Activated naive CD8-positive, alpha-beta T cell treated with anti-CD3 and anti-CD28 coated beads, Interleukin-2, amount 50 U/mL, for 24 hours (primary cell): Measurements from ENCODE around the gene THADA.
"Not testable (repeated sequence)": the region's sequence is repeated elsewhere in the genome, so short reads cannot be mapped to it uniquely, and the experiment has no call there.

Experiments
- ATAC-seq: fragments of 150-1000 bp; cut with Tn5 transposase; one replicate; pipeline ENCODE4 v1.10.0; 2021
- DNase-seq: peaks from one replicate; pipeline ENCODE4 v3.0.0; 2021
- H3K27ac Mint-ChIP-seq: one replicate; pipeline ENCODE4 v1.8.0; 2021; ENCODE audit warnings: mild to moderate bottlenecking, mixed read lengths
- H3K27me3 Mint-ChIP-seq: one replicate; pipeline ENCODE4 v1.8.0; 2021; ENCODE audit warnings: mixed read lengths
- H3K36me3 Mint-ChIP-seq: one replicate; pipeline ENCODE4 v1.8.0; 2021; ENCODE audit warnings: low read depth, mixed read lengths
- H3K4me1 Mint-ChIP-seq: one replicate; pipeline ENCODE4 v1.8.0; 2021; ENCODE audit warnings: mixed read lengths
- H3K4me3 Mint-ChIP-seq: one replicate; pipeline ENCODE4 v1.8.0; 2021; ENCODE audit warnings: mild to moderate bottlenecking, moderate library complexity, mixed read lengths
- H3K9me3 Mint-ChIP-seq: one replicate; pipeline ENCODE4 v1.8.0; 2021; ENCODE audit warnings: mixed read lengths

Gene THADA

GRCh38 chr2:43198263-43198662 lies 397.6 kb downstream of the THADA start:
- Mint-ChIP-seq H3K9me3 (no peaks in the 10 kb centered on the region), H3K36me3 (no peaks in the 10 kb centered on the region), H3K4me1 (peaks cover 49% of the 10 kb centered on the region), H3K4me3 (no peak overlapping the region), H3K27ac (no peak overlapping the region), H3K27me3 (no peaks in the 10 kb centered on the region)
- no peak for ATAC-seq
- DNase-seq = no peak

- DNase-seq (no peak), ATAC-seq (no peak)
- Mint-ChIP-seq H3K4me1 (peaks cover 56% of the 10 kb centered on the region), H3K36me3 (no peaks in the 10 kb centered on the region), H3K4me3 (no peak overlapping the region), H3K27ac (peak overlapping the region; percentile 80), H3K9me3 (no peaks in the 10 kb centered on the region), H3K27me3 (no peaks in the 10 kb centered on the region)
Measured at GRCh38 chr2:43197588-43197896, 398.3 kb downstream of the THADA start.

DNA sequence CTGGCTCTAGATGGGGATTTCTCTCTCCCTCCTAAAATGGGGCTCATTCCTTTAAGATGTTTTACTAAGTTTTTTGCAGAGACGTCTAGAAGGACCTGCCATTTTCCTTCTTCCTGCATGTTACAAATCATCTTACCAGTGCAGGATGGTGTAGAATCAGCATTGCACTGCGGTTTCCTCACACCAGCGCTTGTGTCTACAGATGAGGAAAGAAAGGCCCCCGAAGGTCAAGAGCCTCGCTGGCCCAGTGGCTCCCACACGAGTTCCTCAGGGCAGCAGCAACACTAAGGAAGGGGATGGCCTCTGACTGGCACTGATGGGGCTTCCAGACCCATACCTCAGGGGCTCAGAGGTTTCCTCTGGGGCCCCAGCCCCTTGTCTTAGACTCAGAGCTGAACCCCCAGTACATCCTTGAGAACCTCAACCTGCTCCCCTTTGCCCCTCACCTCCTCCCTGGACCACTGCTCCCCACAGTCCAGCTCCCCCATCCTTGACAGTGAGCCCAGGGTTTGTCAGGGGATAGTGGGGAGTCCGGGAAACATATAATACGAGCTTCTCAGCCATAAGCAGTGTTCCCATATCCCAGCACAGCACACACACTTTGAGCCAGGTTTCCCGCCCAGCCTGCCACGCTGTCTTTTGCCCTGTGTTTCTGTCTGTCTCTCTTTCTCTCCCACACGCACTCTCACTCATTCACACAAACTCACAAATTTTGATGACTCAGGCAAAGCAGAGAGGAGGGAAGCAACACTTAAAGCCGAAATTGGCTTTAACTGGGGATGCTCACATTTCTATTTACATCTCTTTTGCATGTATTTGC lies 398.9 kb downstream of the THADA start:
- DNase-seq = no peak
- no peak for ATAC-seq
- Mint-ChIP-seq H3K9me3 (no peaks in the 10 kb centered on the region), H3K4me3 (peak overlapping the region; percentile 17), H3K27ac (peak overlapping the region; percentile 80), H3K4me1 (peaks cover 58% of the 10 kb centered on the region), H3K27me3 (no peaks in the 10 kb centered on the region), H3K36me3 (no peaks in the 10 kb centered on the region)

- H3K27me3 Mint-ChIP-seq = no peaks in the 10 kb centered on the region
- H3K4me3 Mint-ChIP-seq = peak overlapping the region; percentile 75
- no peaks in the 10 kb centered on the region for H3K9me3 Mint-ChIP-seq
- no peak for DNase-seq
- H3K27ac Mint-ChIP-seq = peak overlapping the region; percentile 92
- peaks cover 63% of the 10 kb centered on the region for H3K4me1 Mint-ChIP-seq
- no peak for ATAC-seq
- no peaks in the 10 kb centered on the region for H3K36me3 Mint-ChIP-seq
Measured at GRCh38 chr2:43194121-43194869, 401.5 kb downstream of the THADA start.

- Mint-ChIP-seq H3K4me3 (peak overlapping the region; percentile 39), H3K9me3 (no peaks in the 10 kb centered on the region), H3K4me1 (peaks cover 62% of the 10 kb centered on the region), H3K36me3 (no peaks in the 10 kb centered on the region), H3K27me3 (no peaks in the 10 kb centered on the region), H3K27ac (peak overlapping the region; percentile 92)
- DNase-seq = no peak
- no peak for ATAC-seq
Measured at GRCh38 chr2:43193652-43194120, 402.2 kb downstream of the THADA start.

DNA sequence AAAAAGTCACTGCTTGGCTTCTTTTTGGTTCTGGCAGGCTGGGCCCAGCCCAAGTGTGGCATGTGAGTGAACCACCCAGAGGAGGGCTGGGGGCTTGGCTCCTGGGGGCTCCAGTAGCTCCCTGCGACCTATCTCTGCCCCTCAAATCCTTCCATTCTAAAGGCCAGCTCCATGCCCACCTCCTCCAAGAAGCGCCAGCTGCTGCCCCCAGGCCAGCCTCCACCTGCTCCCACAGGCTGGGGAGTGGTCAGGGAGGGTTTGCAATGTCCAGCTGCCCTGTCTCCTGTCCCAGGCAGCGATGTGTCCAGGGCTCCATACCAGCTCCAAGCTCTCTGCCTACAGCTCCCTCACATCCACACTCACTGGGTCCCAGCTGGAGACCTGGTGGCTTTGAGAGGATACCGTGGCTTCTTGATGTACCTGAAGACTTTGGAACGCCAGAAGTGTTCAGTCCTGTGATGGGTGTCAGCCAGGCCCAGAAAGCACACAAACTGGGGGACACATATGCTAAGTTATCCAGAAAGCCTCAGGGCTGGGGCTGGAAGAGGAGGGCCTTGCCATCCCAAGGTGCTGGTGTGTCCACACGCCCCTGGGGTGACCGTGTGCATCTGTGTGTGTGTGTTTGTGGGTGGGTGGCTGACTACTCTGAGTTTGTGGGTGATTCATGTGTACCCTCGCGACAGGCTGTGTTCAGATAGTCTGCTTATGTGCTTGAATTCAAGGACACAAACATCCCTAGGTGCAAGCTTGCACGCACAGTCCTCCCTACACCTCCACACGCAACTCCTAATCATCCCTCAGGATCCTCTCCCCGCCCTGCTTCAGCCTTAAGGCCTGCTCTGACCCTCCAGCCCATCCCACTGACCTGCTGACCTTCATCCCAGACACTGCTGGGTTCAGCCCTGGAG lies 402.8 kb downstream of the THADA start:
- Mint-ChIP-seq H3K4me3 (peak overlapping the region; percentile 39), H3K9me3 (no peaks in the 10 kb centered on the region), H3K27me3 (no peaks in the 10 kb centered on the region), H3K27ac (peak overlapping the region; percentile 92), H3K4me1 (peaks cover 59% of the 10 kb centered on the region), H3K36me3 (no peaks in the 10 kb centered on the region)
- no peak for DNase-seq
- ATAC-seq = no peak

- Mint-ChIP-seq H3K4me3 (no peak overlapping the region), H3K27me3 (no peaks in the 10 kb centered on the region), H3K4me1 (peaks cover 63% of the 10 kb centered on the region), H3K27ac (no peak overlapping the region), H3K36me3 (no peaks in the 10 kb centered on the region), H3K9me3 (no peaks in the 10 kb centered on the region)
- ATAC-seq (no peak), DNase-seq (no peak)
Measured at GRCh38 chr2:43191947-43192516, 403.8 kb downstream of the THADA start.

- H3K4me1 Mint-ChIP-seq = peaks cover 63% of the 10 kb centered on the region
- H3K9me3 Mint-ChIP-seq = no peaks in the 10 kb centered on the region
- no peaks in the 10 kb centered on the region for H3K27me3 Mint-ChIP-seq
- DNase-seq (no peak), ATAC-seq (no peak)
- H3K27ac Mint-ChIP-seq = no peak overlapping the region
- H3K4me3 Mint-ChIP-seq = no peak overlapping the region
- no peaks in the 10 kb centered on the region for H3K36me3 Mint-ChIP-seq
Measured at GRCh38 chr2:43190311-43191052, 405.4 kb downstream of the THADA start.

DNA sequence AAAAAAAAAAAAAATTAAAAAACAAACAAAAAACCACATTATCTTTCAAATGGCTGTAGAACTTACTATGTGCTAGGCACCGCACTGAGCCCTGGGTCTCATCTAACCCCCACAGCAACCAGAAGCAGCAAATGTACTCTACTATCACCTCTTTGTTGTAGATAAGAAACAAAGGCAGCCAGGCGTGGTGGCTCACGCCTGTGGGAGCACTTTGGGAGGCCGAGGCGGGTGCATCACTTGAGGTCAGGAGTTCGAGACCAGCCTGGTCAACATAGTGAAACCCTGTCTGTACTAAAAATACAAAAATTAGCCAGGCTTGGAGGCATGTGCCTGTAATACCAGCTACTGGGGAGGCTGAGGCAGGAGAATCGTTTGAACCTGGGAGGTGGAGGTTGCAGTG lies 406.0 kb downstream of the THADA start:
- not testable (repeated sequence) for H3K4me3 Mint-ChIP-seq, ATAC-seq, H3K36me3 Mint-ChIP-seq, H3K27me3 Mint-ChIP-seq, DNase-seq, H3K9me3 Mint-ChIP-seq, H3K27ac Mint-ChIP-seq
- peaks cover 64% of the 10 kb centered on the region for H3K4me1 Mint-ChIP-seq

- no peak for ATAC-seq
- H3K27ac Mint-ChIP-seq = peak overlapping the region; percentile 18
- H3K27me3 Mint-ChIP-seq = no peaks in the 10 kb centered on the region
- H3K9me3 Mint-ChIP-seq = no peaks in the 10 kb centered on the region
- peaks cover 64% of the 10 kb centered on the region for H3K4me1 Mint-ChIP-seq
- H3K4me3 Mint-ChIP-seq = no peak overlapping the region
- DNase-seq = no peak
- H3K36me3 Mint-ChIP-seq = no peaks in the 10 kb centered on the region
Measured at GRCh38 chr2:43188561-43189386, 407.1 kb downstream of the THADA start.

DNA sequence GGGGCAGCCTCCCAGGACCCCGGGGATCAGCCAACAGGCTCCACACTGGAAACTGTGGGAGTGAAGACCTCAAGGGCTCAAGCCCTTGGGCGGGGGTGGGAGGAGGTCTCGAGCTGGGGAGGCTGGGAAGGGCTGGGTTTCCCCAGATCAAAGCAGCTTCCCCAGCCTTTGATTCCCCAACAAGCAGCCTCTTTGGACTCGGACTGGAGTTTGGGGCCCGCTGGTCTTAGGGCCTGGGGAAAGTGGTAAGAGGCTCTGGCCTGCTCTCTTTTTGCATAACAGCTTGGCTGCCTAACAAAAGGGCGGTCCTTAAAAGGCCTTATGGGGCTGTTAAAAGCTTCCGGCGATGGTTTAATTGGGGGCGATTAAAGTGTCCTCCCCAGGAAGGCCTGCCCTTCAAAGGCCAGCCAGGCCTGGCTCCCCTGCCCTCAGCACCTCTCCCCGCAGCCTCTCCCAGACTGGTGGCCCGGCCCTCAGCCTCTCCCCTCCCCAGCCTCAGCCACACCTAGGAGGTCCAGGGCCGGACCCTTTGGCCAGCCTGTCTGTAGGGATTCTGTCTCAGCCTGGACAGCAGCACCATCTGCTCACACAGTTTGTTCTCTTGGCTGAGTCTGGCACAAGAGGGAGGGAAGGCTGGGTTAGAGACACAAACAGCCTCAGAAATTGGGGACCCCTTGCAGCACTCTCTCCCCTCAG lies 409.0 kb downstream of the THADA start:
- Mint-ChIP-seq H3K4me1 (peaks cover 50% of the 10 kb centered on the region), H3K36me3 (no peaks in the 10 kb centered on the region), H3K4me3 (no peak overlapping the region), H3K27me3 (no peaks in the 10 kb centered on the region), H3K9me3 (no peaks in the 10 kb centered on the region), H3K27ac (no peak overlapping the region)
- no peak for DNase-seq
- ATAC-seq = no peak

- Mint-ChIP-seq H3K4me3 (no peak overlapping the region), H3K27me3 (no peaks in the 10 kb centered on the region), H3K36me3 (no peaks in the 10 kb centered on the region), H3K4me1 (peaks cover 47% of the 10 kb centered on the region), H3K9me3 (no peaks in the 10 kb centered on the region), H3K27ac (no peak overlapping the region)
- ATAC-seq (no peak), DNase-seq (no peak)
Measured at GRCh38 chr2:43186321-43186678, 409.5 kb downstream of the THADA start.

DNA sequence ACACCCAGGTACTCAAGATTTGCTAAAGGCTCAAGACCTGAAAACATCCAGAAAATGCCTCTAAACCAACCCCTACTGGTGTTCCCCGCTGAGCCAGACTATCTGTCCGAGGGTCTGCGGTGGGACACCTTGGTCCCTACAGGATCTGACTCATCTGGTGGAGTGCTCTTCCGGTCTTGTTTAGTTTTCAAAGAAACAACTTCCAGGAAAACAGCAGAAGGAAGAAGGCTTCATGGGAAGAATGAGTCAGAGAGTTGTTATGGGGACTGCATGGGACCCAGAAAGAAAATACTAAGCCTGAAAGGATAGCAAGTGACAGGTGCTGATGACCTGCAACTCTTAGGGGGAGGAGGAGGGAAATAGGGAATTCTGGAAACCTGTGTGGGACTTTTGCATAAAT lies 410.7 kb downstream of the THADA start:
- H3K4me1 Mint-ChIP-seq = peaks cover 51% of the 10 kb centered on the region
- no peaks in the 10 kb centered on the region for H3K36me3 Mint-ChIP-seq
- DNase-seq = no peak
- no peaks in the 10 kb centered on the region for H3K9me3 Mint-ChIP-seq
- H3K27me3 Mint-ChIP-seq = no peaks in the 10 kb centered on the region
- no peak overlapping the region for H3K4me3 Mint-ChIP-seq
- no peak for ATAC-seq
- H3K27ac Mint-ChIP-seq = peak overlapping the region; percentile 87
